Neural progenitor cell (in vitro differentiated cells): ENCODE results near the gene MKX. TPM values are rescaled to one million over a fixed set of nuclear protein-coding genes. Genes with fewer than 3 reads are reported as not detected.
A peak's percentile ranks its signal among the peaks of the same experiment; 100 is the strongest.
"Not testable (repeated sequence)": the region's sequence is repeated elsewhere in the genome, so short reads cannot be mapped to it uniquely, and the experiment has no call there.

Experiments
- DNase-seq: peaks from one replicate; pipeline ENCODE4 v3.0.0-alpha.2; 2016; ENCODE audit warnings: low spot score
- H2AFZ ChIP-seq: fragments of 200-600 bp; sonication (generic); replicated peaks from 2 replicates; pipeline ENCODE4 v1.6.1; 2016; ENCODE audit warnings: antibody characterized with exemption
- H3F3A ChIP-seq: fragments of 200-600 bp; sonication (generic); 2 replicates; pipeline ENCODE4 v1.6.1; 2016; ENCODE audit warnings: antibody characterized with exemption, low read depth
- H3K27ac ChIP-seq: fragments of 200-600 bp; sonication (generic); 2 replicates; pipeline ENCODE4 v1.5.1; 2016; ENCODE audit warnings: mild to moderate bottlenecking
- H3K27me3 ChIP-seq: fragments of 200-600 bp; sonication (generic); 2 replicates; pipeline ENCODE4 v1.6.1; 2016; ENCODE audit warnings: mild to moderate bottlenecking, moderate library complexity
- H3K36me3 ChIP-seq: fragments of 200-600 bp; sonication (generic); 2 replicates; pipeline ENCODE4 v1.5.1; 2016
- H3K4me1 ChIP-seq: fragments of 200-600 bp; sonication (generic); 2 replicates; pipeline ENCODE4 v1.6.1; 2016; ENCODE audit warnings: mixed run types
- H3K4me2 ChIP-seq: fragments of 200-600 bp; sonication (generic); 2 replicates; pipeline ENCODE4 v1.6.1; 2016
- H3K4me3 ChIP-seq: fragments of 200-600 bp; sonication (generic); 2 replicates; pipeline ENCODE4 v1.5.1; 2016
- H3K79me2 ChIP-seq: fragments of 200-600 bp; sonication (generic); 2 replicates; pipeline ENCODE4 v1.6.1; 2016; ENCODE audit warnings: low read depth
- H3K9ac ChIP-seq: fragments of 200-600 bp; sonication (generic); 2 replicates; pipeline ENCODE4 v1.6.1; 2016
- H3K9me3 ChIP-seq: fragments of 200-600 bp; sonication (generic); 2 replicates; pipeline ENCODE4 v1.5.1; 2016; ENCODE audit warnings: low read depth
- H4K20me1 ChIP-seq: fragments of 200-600 bp; sonication (generic); 2 replicates; pipeline ENCODE4 v1.6.1; 2016; ENCODE audit warnings: low read depth
- H3K27ac Mint-ChIP-seq: 3 replicates; pipeline ENCODE4 v1.8.0; 2021; ENCODE audit warnings: mixed read lengths
- H3K27me3 Mint-ChIP-seq: 2 replicates; pipeline ENCODE4 v1.8.0; 2022; ENCODE audit warnings: low read depth, mild to moderate bottlenecking, inconsistent platforms, moderate library complexity, mixed read lengths; ENCODE audit not compliant: insufficient read depth
- H3K36me3 Mint-ChIP-seq: 3 replicates; pipeline ENCODE4 v1.8.0; 2021; ENCODE audit warnings: mixed read lengths
- H3K4me1 Mint-ChIP-seq: 3 replicates; pipeline ENCODE4 v1.8.0; 2021; ENCODE audit warnings: mixed read lengths
- H3K4me3 Mint-ChIP-seq: 3 replicates; pipeline ENCODE4 v1.8.0; 2021; ENCODE audit warnings: mild to moderate bottlenecking, moderate library complexity, mixed read lengths
- H3K9me3 Mint-ChIP-seq: 3 replicates; pipeline ENCODE4 v1.8.0; 2020; ENCODE audit warnings: mixed read lengths
- EZH2 ChIP-seq: fragments of 200-600 bp; sonication (generic); IDR thresholded peaks from 2 replicates; pipeline ENCODE4 v1.6.1; 2017; ENCODE audit warnings: antibody characterized with exemption, mild to moderate bottlenecking, moderate library complexity
- EZH2phosphoT487 ChIP-seq: fragments of 200-600 bp; sonication (generic); IDR thresholded peaks from 2 replicates; pipeline ENCODE4 v1.6.1; 2017; ENCODE audit warnings: antibody characterized with exemption
- total RNA-seq: library from RNA; depleted of rRNA; stranded (reverse); fragments of >200 nt; gene quantifications from 2 replicates; pipeline ENCODE4 v1.2.3, GENCODE V29; 2015; ENCODE audit warnings: low replicate concordance
- TF ChIP-seq, protein P1 (sequence below): fragments of 200-600 bp; sonication (generic); IDR thresholded peaks from 2 replicates; pipeline ENCODE4 v1.5.1; 2017; ENCODE audit warnings: antibody characterized with exemption, mild to moderate bottlenecking

The MKX gene
- total RNA-seq, 1 donor from 2014 or later, result not detected

DNA sequence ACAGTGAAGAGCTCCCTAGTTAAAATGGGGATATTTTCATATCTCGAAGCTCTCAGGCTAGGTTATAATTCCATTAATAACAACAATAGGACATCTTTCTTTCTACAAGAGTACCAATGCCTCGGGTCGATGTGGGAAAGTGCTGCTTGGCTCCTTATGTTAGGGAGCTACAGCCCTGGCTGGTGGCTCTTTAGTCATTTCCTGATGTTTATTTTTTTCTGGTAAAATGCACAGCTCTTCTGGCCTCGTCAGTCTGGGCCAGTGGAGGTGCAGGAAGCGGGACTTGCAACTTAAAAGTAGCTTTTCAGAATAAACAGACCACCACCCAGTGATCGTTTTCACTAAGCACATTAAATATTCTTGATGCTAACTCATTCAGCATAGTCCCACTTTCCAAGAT is 58.3 kb downstream of the MKX start:
- H3K27me3 Mint-ChIP-seq, result peaks cover 5% of the 10 kb centered on the region

DNA sequence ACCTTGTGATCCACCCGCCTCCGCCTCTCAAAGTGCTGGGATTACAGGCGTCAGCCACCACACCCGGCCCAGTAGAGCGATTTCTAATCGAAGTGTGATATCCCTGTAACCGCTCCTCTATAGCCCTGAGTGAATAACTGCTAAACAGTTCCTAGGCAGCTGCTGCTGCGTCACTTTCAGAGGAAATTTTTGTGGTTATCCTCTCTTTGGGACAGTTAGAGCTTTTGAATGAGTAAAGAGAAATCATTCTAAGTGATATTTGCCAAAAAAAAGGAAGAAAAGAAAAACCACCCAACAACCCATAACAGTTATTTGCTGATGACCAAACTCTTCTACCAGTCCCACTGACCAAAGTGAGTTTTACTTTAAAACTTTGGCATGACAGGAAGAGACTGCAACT is 59.9 kb downstream of the MKX start:
- DNase-seq, result no peak
- TF ChIP-seq EZH2phosphoT487 (no peak), EZH2 (no peak)
- no peaks in the 10 kb centered on the region for H3K36me3 ChIP-seq

More for the DNA sequence above, 58.3 kb downstream of the MKX start:
- H3K27ac ChIP-seq, result no peak overlapping the region
- H3K4me1 ChIP-seq, result no peaks in the 10 kb centered on the region
- no peaks in the 10 kb centered on the region for H3K79me2 ChIP-seq
- H2AFZ ChIP-seq, result no peak overlapping the region
- no peak for TF ChIP-seq EZH2
- TF ChIP-seq, protein P1, sequence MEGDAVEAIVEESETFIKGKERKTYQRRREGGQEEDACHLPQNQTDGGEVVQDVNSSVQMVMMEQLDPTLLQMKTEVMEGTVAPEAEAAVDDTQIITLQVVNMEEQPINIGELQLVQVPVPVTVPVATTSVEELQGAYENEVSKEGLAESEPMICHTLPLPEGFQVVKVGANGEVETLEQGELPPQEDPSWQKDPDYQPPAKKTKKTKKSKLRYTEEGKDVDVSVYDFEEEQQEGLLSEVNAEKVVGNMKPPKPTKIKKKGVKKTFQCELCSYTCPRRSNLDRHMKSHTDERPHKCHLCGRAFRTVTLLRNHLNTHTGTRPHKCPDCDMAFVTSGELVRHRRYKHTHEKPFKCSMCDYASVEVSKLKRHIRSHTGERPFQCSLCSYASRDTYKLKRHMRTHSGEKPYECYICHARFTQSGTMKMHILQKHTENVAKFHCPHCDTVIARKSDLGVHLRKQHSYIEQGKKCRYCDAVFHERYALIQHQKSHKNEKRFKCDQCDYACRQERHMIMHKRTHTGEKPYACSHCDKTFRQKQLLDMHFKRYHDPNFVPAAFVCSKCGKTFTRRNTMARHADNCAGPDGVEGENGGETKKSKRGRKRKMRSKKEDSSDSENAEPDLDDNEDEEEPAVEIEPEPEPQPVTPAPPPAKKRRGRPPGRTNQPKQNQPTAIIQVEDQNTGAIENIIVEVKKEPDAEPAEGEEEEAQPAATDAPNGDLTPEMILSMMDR, result no peak
- no peak for TF ChIP-seq EZH2phosphoT487
- H4K20me1 ChIP-seq, result no peaks in the 10 kb centered on the region
- no peaks in the 10 kb centered on the region for H3K27me3 ChIP-seq
- Mint-ChIP-seq H3K27ac (no peak overlapping the region), H3K9me3 (no peaks in the 10 kb centered on the region), H3K4me1 (peaks cover 13% of the 10 kb centered on the region), H3K36me3 (no peaks in the 10 kb centered on the region), H3K4me3 (no peak overlapping the region)
- DNase-seq, result no peak
- H3K9me3 ChIP-seq, result no peaks in the 10 kb centered on the region
- H3K4me3 ChIP-seq, result no peak overlapping the region
- H3F3A ChIP-seq, result no peaks in the 10 kb centered on the region
- H3K4me2 ChIP-seq, result no peak overlapping the region
- H3K36me3 ChIP-seq, result no peaks in the 10 kb centered on the region
- H3K9ac ChIP-seq, result no peak overlapping the region

DNA sequence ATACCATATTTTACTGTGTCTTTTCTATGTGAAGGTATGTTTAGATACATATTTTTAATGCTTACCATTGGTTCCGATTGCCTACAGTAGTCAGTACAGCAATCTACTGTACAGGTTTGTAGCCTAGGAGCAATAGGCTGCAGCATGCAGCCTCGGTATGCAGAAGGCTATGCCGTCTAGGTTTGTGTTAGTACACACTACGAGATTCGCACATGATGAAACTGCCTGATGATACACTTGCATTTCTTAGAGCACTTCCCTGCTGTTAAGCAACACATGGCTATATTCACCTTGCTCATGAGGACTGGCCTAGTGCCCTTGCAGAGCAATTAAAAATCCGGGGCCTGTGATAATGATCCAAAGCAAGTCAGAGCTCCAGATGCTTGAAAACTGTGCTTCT is 62.4 kb downstream of the MKX start:
- TF ChIP-seq EZH2 (no peak), EZH2phosphoT487 (no peak)
- TF ChIP-seq, protein P1, result no peak
- H3K4me2 ChIP-seq, result no peak overlapping the region
- no peaks in the 10 kb centered on the region for H3K27me3 ChIP-seq

More for the DNA sequence above, 59.9 kb downstream of the MKX start:
- H3K27ac Mint-ChIP-seq, result no peak overlapping the region
- Histone ChIP-seq H3K79me2 (no peaks in the 10 kb centered on the region), H3K27me3 (no peaks in the 10 kb centered on the region), H3K4me2 (no peak overlapping the region), H3F3A (no peaks in the 10 kb centered on the region), H3K9ac (no peak overlapping the region), H3K27ac (no peak overlapping the region), H3K9me3 (no peaks in the 10 kb centered on the region), H3K4me1 (no peaks in the 10 kb centered on the region), H3K4me3 (no peak overlapping the region), H2AFZ (no peak overlapping the region), H4K20me1 (no peaks in the 10 kb centered on the region)
- H3K27me3 Mint-ChIP-seq, result peaks cover 5% of the 10 kb centered on the region
- peaks cover 13% of the 10 kb centered on the region for H3K4me1 Mint-ChIP-seq
- no peak overlapping the region for H3K4me3 Mint-ChIP-seq
- H3K9me3 Mint-ChIP-seq, result no peaks in the 10 kb centered on the region
- H3K36me3 Mint-ChIP-seq, result no peaks in the 10 kb centered on the region

DNA sequence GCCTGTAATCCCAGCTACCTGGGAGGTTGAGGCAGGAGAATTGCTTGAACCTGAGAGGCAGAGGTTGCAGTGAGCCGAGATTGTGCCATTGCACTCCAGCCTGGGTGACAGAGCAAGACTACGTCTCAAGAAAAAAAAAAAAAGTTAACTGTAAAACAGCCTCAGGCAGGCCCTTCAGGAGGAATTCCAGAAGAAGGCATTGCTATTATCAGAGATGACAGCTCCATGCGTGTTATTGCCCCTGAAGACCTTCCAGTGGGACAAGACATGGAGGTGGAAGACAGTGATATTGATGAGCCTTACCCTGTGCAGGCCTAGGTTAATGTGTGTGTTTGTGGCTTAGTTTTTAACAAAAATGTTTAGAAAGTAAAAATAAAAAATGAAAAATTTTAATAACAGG is 63.8 kb downstream of the MKX start:
- not testable (repeated sequence) for H2AFZ ChIP-seq, H3K27ac Mint-ChIP-seq, H4K20me1 ChIP-seq, H3K36me3 Mint-ChIP-seq, H3F3A ChIP-seq, H3K9ac ChIP-seq, H3K9me3 Mint-ChIP-seq, H3K27ac ChIP-seq, H3K4me2 ChIP-seq, H3K79me2 ChIP-seq, H3K4me3 Mint-ChIP-seq, H3K4me1 ChIP-seq, H3K4me3 ChIP-seq, DNase-seq, H3K27me3 Mint-ChIP-seq, H3K9me3 ChIP-seq, H3K36me3 ChIP-seq, H3K27me3 ChIP-seq
- peaks cover 24% of the 10 kb centered on the region for H3K4me1 Mint-ChIP-seq

More for the DNA sequence above, 62.4 kb downstream of the MKX start:
- Histone ChIP-seq H2AFZ (no peak overlapping the region), H3K36me3 (no peaks in the 10 kb centered on the region), H3K27ac (no peak overlapping the region), H3F3A (no peaks in the 10 kb centered on the region), H3K9me3 (no peaks in the 10 kb centered on the region), H3K79me2 (no peaks in the 10 kb centered on the region), H3K4me3 (no peak overlapping the region), H4K20me1 (no peaks in the 10 kb centered on the region), H3K4me1 (no peaks in the 10 kb centered on the region), H3K9ac (no peak overlapping the region)
- peak overlapping the region; percentile 57 for H3K27ac Mint-ChIP-seq
- peaks cover 24% of the 10 kb centered on the region for H3K4me1 Mint-ChIP-seq
- no peak overlapping the region for H3K4me3 Mint-ChIP-seq
- no peaks in the 10 kb centered on the region for H3K9me3 Mint-ChIP-seq
- no peaks in the 10 kb centered on the region for H3K36me3 Mint-ChIP-seq
- H3K27me3 Mint-ChIP-seq, result peaks cover 7% of the 10 kb centered on the region
- DNase-seq, result no peak
